ENCODE data around the gene CPNE6.

DNA sequence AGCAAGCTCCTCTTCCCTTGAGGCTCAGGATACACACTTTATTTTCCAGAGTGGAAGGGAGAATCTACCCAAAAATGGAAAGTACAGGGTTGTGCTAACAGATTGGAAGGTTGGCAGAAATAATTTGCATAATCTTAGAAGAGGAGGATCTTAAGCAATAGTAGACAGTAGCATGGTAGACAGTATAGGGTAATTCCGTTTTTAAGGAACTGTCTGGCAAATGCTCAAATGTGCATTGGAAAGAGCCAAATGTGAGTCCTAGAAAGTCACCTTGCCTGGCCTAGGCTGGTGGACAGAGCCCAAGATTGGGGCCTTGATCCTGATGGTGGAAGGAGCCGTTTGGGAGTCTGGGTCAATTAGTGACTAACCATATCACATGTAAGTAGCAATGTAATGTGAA, 32.7 kb upstream of the CPNE6 start:
- TF ChIP-seq TAF1 (IDR thresholded peaks at IDR 0.05; ENCODE audit: low read depth, low read length) (no peak), POLR2A (IDR thresholded peaks at IDR 0.05; ENCODE audit: low read depth, low read length) (no peak), POLR2AphosphoS5 (IDR thresholded peaks at IDR 0.05; ENCODE audit: low read depth, low read length) (no peak), SPI1 (IDR thresholded peaks at IDR 0.05; ENCODE audit: low read depth, low read length) (no peak), PAX5 (IDR thresholded peaks at IDR 0.05; ENCODE audit: insufficient read depth, low read length, severe bottlenecking) (no peak), POU2F2 (IDR thresholded peaks at IDR 0.05; ENCODE audit: low read depth, low read length) (no peak)
